ENCODE results near the gene PRKCA. TPM values are rescaled to one million over a fixed set of nuclear protein-coding genes. Genes with fewer than 3 reads are reported as not detected.

PRKCA gene
- total and polyA plus RNA-seq, 2 of the 13 experiments (the other 11 are each of a cell fraction or from before 2014, with no cell fraction given): 18.5 to 21.5 TPM

DNA sequence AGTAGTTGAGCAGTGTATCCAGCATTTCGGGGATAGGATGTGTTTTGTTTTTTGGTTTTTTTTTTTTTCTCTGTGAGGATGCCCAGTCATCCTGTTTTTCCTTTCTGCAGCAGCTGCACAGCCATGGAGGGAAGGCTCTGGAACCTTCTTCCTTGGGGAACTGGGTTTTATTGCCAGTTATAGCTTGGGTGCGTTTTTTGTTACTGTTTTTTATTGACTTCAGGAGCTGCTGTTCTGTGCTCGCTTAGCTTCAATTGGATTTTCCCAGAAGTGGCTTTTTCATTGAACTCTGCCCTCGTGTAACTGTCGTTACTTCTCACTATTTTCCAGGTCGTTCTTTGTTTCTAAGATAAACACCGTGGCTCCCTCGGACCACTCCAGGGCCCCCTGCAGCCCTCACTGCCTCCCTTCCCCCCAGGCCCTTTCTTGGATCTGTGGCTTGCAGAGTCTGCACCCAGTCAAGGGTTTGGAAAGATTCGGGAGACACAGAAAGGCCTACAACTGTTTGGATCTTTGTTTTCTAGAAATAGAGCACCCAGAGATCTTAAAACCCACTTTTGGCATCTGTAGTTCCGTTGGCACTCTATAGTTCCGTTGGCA, 412.8 kb downstream of the PRKCA start:
- intact Hi-C loops (cut with micrococcal nuclease; ENCODE audit: unreplicated experiment): loop anchor here (1.0 kb wide), 3 partner anchors 185 to 515 kb away; no protein-coding TSS in a partner anchor
- ATAC-seq (no peak), DNase-seq (ENCODE audit: low spot score) (no peak), FAIRE-seq (no peak)
- ChIA-PET CTCF (ENCODE audit: low intra/inter-chr PET ratio, low total read pairs) (interaction anchor here (1.3 to 2.3 kb wide), 3 partner anchors 13 to 192 kb away, joined by 4 to 36 read pairs (median 10); no protein-coding TSS in a partner anchor), POLR2A (no interaction called here)
- no peak overlapping the region for H3K9ac ChIP-seq (ENCODE audit: insufficient read depth, low read depth, low read length)
- in situ Hi-C loops (cut with HindIII; ENCODE audit: extremely low pct_ligation_motif_present, low pct_unique_long_range_greater_than_20kb): loop anchor here (5.0 kb wide), 1 partner anchor 192 kb away; no protein-coding TSS in a partner anchor
- no peaks in the 10 kb centered on the region for H3K79me2 ChIP-seq (ENCODE audit: insufficient read depth, low read length)
- H3K4me3 ChIP-seq (replicated peaks in 1 of 3; ENCODE audit: insufficient read depth in 1 of 3, low read depth in 2 of 3, low read length in 3 of 3): no peak overlapping the region
- peaks cover 0 to 7% of the 10 kb centered on the region in 2 experiments; a peak in 1 of 5 replicates for H3K36me3 ChIP-seq (replicated peaks in 1 of 2; ENCODE audit: control insufficient read depth in 1 of 2, insufficient read depth in 2 of 2, low read length in 2 of 2)
- H2AFZ ChIP-seq (ENCODE audit: low read length): no peak overlapping the region
- no peaks in the 10 kb centered on the region for H3K27me3 ChIP-seq (ENCODE audit: control insufficient read depth in 1 of 2, insufficient read depth in 2 of 2, low read length in 2 of 2)
- H4K20me1 ChIP-seq (ENCODE audit: insufficient read depth, low read length): no peaks in the 10 kb centered on the region
- WGBS (ENCODE audit: low lambda C conversion rate): 71% methylated on average over 11 of the region's 11 CpGs
- H3K9me3 ChIP-seq (ENCODE audit: low read length): no peaks in the 10 kb centered on the region
- H3K4me1 ChIP-seq (ENCODE audit: insufficient read depth, low read length): peaks cover 36% of the 10 kb centered on the region
- no TSS peak for BruUV-seq (replicated peaks)
- no peak overlapping the region for H3K27ac ChIP-seq (ENCODE audit: extremely low read length, insufficient read depth, low read length)
- no peak overlapping the region for H3K4me2 ChIP-seq (ENCODE audit: low read depth, low read length)
- TF ChIP-seq ZNF569 (CRISPR knock-in tag; IDR thresholded peaks at IDR 0.05; ENCODE audit: borderline replicate concordance) (no peak), GABPB1 (CRISPR knock-in tag; IDR thresholded peaks at IDR 0.05) (no peak), AKAP8 (CRISPR knock-in tag; IDR thresholded peaks at IDR 0.05) (no peak), SRSF4 (IDR thresholded peaks at IDR 0.05; ENCODE audit: low read depth, low read length, poor library complexity, severe bottlenecking) (no peak), ZNF253 (CRISPR knock-in tag; IDR thresholded peaks at IDR 0.05; ENCODE audit: borderline replicate concordance) (no peak), MED13 (CRISPR knock-in tag; IDR thresholded peaks at IDR 0.05) (no peak), GTF3A (CRISPR knock-in tag; conservative IDR thresholded peaks at IDR 0.05) (no peak), SOX13 (IDR thresholded peaks at IDR 0.05) (no peak), SOX13 (CRISPR knock-in tag; conservative IDR thresholded peaks at IDR 0.05 in 1 of 2, IDR thresholded peaks at IDR 0.05 in 1 of 2) (no peak), SMYD3 (CRISPR knock-in tag; IDR thresholded peaks at IDR 0.05) (no peak), ZNF33B (CRISPR knock-in tag; IDR thresholded peaks at IDR 0.05) (no peak), ZNF543 (CRISPR knock-in tag; IDR thresholded peaks at IDR 0.05) (no peak), ZBTB20 (CRISPR knock-in tag; IDR thresholded peaks at IDR 0.05; ENCODE audit: borderline replicate concordance, low read depth) (no peak), NR2F6 (IDR thresholded peaks at IDR 0.05) (no peak), NR2F6 (CRISPR knock-in tag; IDR thresholded peaks at IDR 0.05) (no peak), WIZ (CRISPR knock-in tag; IDR thresholded peaks at IDR 0.05) (no peak)
- TF ChIP-seq, protein P1, sequence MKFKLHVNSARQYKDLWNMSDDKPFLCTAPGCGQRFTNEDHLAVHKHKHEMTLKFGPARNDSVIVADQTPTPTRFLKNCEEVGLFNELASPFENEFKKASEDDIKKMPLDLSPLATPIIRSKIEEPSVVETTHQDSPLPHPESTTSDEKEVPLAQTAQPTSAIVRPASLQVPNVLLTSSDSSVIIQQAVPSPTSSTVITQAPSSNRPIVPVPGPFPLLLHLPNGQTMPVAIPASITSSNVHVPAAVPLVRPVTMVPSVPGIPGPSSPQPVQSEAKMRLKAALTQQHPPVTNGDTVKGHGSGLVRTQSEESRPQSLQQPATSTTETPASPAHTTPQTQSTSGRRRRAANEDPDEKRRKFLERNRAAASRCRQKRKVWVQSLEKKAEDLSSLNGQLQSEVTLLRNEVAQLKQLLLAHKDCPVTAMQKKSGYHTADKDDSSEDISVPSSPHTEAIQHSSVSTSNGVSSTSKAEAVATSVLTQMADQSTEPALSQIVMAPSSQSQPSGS (CRISPR knock-in tag; IDR thresholded peaks at IDR 0.05): no peak
- TF ChIP-seq, protein P2, sequence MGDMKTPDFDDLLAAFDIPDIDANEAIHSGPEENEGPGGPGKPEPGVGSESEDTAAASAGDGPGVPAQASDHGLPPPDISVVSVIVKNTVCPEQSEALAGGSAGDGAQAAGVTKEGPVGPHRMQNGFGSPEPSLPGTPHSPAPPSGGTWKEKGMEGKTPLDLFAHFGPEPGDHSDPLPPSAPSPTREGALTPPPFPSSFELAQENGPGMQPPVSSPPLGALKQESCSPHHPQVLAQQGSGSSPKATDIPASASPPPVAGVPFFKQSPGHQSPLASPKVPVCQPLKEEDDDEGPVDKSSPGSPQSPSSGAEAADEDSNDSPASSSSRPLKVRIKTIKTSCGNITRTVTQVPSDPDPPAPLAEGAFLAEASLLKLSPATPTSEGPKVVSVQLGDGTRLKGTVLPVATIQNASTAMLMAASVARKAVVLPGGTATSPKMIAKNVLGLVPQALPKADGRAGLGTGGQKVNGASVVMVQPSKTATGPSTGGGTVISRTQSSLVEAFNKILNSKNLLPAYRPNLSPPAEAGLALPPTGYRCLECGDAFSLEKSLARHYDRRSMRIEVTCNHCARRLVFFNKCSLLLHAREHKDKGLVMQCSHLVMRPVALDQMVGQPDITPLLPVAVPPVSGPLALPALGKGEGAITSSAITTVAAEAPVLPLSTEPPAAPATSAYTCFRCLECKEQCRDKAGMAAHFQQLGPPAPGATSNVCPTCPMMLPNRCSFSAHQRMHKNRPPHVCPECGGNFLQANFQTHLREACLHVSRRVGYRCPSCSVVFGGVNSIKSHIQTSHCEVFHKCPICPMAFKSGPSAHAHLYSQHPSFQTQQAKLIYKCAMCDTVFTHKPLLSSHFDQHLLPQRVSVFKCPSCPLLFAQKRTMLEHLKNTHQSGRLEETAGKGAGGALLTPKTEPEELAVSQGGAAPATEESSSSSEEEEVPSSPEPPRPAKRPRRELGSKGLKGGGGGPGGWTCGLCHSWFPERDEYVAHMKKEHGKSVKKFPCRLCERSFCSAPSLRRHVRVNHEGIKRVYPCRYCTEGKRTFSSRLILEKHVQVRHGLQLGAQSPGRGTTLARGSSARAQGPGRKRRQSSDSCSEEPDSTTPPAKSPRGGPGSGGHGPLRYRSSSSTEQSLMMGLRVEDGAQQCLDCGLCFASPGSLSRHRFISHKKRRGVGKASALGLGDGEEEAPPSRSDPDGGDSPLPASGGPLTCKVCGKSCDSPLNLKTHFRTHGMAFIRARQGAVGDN (CRISPR knock-in tag; IDR thresholded peaks at IDR 0.05): no peak
- TF ChIP-seq, protein P3, sequence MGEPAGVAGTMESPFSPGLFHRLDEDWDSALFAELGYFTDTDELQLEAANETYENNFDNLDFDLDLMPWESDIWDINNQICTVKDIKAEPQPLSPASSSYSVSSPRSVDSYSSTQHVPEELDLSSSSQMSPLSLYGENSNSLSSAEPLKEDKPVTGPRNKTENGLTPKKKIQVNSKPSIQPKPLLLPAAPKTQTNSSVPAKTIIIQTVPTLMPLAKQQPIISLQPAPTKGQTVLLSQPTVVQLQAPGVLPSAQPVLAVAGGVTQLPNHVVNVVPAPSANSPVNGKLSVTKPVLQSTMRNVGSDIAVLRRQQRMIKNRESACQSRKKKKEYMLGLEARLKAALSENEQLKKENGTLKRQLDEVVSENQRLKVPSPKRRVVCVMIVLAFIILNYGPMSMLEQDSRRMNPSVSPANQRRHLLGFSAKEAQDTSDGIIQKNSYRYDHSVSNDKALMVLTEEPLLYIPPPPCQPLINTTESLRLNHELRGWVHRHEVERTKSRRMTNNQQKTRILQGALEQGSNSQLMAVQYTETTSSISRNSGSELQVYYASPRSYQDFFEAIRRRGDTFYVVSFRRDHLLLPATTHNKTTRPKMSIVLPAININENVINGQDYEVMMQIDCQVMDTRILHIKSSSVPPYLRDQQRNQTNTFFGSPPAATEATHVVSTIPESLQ (CRISPR knock-in tag; conservative IDR thresholded peaks at IDR 0.05): no peak

All from HepG2 (cell line).